Stimulated activated CD8-positive, alpha-beta memory T cell treated with anti-CD3 and anti-CD28 coated beads, Interleukin-12 subunit alpha, Interleukin-12 subunit beta, amount 100 ng/mL, for 24 hours (primary cell): ENCODE results near the gene HCFC2.
"Not testable (repeated sequence)": the region's sequence is repeated elsewhere in the genome, so short reads cannot be mapped to it uniquely, and the experiment has no call there.

Source experiments
- DNase-seq: peaks from one replicate; pipeline ENCODE4 v3.0.0-alpha.2; 2020; ENCODE audit errors: extremely low read depth

HCFC2 gene

GRCh38 chr12:104064031-104064841 is at the start of gene HCFC2:
Gene HCFC2 (plus strand): TSS chr12:104064531. CDS start chr12:104064561, 30 bp downstream.
- peak; percentile 81 for DNase-seq

- not testable (repeated sequence) for DNase-seq
Measured at GRCh38 chr12:104021862-104022261, 42.5 kb upstream of the HCFC2 start.

DNA sequence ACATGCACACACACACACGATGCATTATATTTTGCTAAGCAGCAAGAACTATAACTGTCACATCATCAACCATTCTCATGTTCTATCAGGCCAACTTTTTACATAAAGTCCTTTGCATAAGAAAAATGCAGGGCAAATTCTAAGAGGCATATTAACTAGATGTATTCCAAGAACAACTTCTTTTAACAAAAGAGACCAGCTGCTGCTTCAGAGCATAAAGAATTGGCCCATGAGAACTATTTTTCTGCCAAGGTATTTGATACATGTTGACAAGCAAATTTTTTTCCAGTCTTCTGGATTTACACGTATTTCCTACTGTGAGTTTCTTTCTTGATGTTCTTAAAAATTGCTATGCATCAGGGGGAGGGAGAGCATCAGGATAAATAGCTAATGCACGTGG is 41.5 kb upstream of the HCFC2 start:
- no peak for DNase-seq

DNA sequence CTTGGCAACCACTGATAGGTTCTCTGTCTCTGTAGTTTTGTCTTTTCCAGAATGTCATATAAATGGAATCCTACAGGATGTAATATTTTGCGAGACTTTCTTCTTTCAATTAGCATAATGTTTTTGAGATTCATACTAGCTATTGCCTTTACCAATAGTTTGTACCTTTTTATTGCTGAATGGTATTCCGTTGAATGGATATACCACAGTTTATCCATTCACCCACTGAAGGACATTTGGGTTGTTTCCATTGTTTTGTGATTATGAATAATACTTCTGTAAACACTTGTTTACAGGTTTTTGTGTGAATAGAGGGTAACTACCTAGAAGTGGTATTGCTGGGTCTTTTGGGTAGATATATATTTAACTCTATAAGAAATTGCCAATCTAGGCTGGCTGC is 40.6 kb upstream of the HCFC2 start:
- DNase-seq, result no peak

DNA sequence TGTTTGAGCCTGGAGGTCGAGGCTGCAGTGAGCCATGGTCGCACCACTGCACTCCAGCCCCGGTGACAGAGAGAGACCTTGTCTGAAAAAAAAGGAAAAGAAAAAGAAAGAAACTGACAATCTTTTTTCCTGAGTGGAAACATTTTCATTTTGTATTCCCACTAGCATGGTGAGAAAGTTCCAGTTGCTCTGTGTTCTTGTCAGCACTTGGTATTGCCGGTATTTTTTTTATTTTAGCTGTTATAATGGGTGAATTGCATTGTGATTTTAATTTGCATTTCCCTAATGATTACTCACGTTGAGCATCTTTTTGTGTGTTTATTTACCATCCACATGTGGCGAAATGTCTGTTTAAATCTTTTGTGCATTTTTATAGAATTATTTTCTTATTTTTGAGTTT is 40.0 kb upstream of the HCFC2 start:
- DNase-seq, result no peak

- no peak for DNase-seq
Measured at GRCh38 chr12:104025771-104026170, 38.6 kb upstream of the HCFC2 start.

DNA sequence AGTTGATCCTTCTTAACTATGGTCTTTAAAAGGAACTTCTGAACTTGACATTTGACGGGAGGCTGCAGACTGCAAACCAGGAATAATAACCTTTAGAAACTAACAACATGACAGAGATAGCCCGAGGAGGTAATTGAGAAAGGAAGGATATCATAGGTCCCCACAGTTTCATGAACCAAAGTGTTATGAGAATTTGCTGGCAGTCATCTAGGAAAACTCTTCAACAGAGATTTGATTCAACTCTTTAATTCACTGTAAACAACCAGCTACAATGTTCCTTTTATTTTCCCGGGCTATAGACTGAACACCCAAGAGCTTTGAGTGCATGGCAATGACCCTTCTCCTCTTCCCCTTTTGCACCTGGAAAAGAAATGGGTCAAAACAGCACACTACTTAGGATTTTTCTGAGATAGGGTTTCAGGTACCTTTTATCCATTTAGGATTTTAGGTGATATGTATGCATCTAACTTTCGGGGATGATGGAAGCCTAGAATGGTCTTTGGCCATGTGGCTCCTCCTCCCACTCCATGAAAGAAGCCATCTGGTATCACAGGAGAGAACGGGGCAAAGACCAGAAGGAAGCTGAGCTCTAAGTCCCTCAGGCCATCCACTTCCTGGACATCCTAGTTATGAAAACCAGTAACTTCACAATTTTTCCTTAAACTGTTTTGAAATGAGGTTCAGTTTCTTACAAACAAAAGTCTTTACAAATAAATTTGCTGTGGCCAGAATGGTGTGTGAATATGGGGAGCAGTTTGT is 37.3 kb upstream of the HCFC2 start:
- no peak for DNase-seq

DNA sequence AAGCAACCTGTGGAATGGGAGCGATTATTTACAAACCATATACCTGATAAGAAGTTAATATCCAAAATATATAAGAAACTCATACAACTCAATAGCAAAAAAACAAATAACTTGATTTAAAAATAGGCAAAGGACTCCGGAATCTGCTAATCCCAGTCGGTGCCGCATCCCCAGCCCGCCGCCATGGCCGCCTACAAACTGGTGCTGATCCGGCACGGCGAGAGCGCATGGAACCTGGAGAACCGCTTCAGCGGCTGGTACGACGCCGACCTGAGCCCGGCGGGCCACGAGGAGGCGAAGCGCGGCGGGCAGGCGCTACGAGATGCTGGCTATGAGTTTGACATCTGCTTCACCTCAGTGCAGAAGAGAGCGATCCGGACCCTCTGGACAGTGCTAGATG is 33.7 kb upstream of the HCFC2 start:
- not testable (repeated sequence) for DNase-seq

DNA sequence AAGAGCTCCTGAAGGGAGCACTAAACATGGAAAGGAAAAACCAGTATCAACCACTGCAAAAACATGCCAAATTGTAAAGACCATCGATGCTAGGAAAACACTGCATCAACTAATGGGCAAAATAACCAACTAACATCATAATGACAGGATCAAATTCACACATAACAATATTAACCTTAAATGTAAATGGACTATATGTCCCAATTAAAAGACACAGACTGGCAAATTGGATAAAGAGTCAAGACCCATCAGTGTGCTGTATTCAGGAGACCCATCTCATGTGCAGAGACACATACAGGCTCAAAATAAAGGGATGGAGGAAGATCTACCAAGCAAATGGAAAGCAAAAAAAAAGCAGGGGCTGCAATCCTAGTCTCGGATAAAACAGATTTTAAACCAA is 28.2 kb upstream of the HCFC2 start:
- DNase-seq, result not testable (repeated sequence)

GRCh38 chr12:104039769-104040168 is 24.6 kb upstream of the HCFC2 start:
- not testable (repeated sequence) for DNase-seq

DNA sequence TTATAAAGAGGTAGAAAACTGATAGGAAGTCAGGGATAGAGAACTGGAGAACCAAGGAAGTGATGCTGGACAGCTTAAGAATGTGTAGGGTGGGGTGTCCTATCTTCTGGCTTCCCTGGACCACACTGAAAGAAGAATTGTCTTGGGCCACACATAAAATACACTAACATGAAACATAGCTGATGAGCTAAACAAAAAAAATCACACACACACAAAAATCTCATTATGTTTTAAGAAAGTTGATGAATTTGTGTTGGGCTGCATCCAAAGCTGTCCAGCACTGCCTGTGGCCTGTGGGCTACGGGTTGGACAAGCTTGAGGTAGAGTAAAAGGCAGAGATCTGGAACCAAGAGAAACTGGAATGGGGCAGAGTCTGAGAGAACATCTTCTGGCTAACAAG is 21.8 kb upstream of the HCFC2 start:
- DNase-seq, result no peak

DNA sequence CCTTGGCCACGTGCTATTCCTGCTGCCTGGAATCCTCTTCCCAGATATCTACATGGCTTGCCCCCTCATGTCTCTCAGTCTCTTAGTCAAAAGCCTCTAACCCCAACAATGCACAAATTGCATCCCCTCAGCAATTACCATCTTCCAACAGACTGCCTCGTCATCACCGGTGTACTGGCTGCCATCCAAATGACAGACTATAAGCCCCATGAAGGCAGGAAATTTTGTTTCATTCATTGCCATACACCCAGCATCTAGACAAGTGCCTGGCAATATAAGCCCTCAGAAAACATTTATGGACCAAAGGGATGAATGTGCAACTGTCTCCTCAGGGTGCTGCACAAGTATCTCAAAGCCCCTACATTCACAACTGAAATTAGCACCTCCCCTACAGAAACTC is 20.2 kb upstream of the HCFC2 start:
- DNase-seq, result no peak

- no peak for DNase-seq
Measured at GRCh38 chr12:104046306-104046705, 18.0 kb upstream of the HCFC2 start.

DNA sequence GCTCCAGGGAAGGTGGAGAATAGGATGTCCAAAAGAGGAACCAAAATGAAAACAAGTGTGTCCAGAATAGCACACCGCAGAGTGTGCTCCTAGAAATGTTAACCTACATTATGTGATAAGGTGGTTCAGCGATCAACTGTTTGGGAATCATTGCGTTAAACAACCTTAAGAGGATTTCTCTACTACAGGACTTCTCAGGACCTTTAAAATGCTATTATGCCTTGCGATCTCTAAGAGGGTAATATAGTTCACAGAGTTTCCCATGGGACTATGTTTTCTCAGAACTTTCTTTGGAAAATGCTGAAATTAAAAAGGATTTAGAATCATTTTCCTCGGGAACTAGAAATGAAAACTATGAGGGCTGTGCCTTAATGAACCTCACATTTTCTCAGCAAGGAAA is 16.2 kb upstream of the HCFC2 start:
- DNase-seq, result no peak

- no peak for DNase-seq
Measured at GRCh38 chr12:104048811-104049210, 15.5 kb upstream of the HCFC2 start.

DNA sequence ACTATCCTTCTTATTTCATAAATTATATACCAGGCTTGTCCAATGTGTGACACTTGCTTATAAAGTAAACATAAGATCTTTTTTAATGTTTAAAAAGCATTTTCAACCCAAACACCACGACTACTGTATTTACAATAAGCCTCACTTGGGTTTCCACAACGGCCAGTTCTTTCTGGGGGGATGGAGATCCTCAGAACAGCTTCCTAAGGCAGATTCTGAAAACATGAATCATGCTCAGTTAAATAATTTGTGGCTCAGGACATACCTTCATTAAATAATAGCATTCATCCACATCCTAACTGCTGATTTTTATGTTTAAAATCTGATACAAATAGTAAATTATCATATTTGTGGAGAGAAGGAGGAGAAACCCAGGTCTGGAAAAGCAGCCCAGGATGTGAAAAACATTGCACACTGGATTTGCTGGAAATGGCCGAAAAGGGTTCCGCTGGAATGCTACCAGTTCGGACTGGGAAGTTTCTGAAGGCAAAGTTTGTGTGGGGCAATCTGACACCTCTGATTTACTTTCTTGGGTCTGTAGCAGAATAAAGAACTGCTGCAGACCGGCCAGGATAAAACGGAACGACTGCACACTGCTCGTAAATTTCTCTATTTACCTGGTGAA is 14.9 kb upstream of the HCFC2 start:
- no peak for DNase-seq

DNA sequence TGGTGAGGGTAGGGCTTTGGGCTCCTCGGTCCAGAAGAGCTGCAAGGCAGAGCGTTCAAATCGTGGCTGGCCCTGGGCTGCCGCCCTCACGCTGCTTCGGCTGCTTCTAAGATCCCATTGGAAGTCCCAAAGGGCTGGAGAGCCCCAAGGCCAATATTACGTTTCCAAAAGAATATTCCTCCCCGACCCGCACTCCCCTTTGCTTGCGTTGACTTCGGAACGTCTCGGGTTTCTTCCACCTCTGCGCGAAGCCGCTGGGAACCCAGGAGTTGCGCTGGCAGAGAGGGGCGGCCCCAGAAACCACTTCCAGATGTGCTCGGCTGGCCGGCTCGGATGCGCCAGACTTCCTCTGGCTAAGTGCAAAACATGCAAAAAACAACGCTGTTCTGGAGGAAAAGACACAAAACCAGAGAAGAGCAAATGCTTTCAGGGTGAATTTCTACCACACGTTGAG is 14.4 kb upstream of the HCFC2 start, which contains the start of gene GLT8D2:
TSS of gene GLT8D2 (minus strand) at position 285 of the 454 bp plus-strand sequence. CDS start 30,539 bp downstream, outside the sequence.
- no peak for DNase-seq

- no peak for DNase-seq
Measured at GRCh38 chr12:104050436-104050835, 13.9 kb upstream of the HCFC2 start.

DNA sequence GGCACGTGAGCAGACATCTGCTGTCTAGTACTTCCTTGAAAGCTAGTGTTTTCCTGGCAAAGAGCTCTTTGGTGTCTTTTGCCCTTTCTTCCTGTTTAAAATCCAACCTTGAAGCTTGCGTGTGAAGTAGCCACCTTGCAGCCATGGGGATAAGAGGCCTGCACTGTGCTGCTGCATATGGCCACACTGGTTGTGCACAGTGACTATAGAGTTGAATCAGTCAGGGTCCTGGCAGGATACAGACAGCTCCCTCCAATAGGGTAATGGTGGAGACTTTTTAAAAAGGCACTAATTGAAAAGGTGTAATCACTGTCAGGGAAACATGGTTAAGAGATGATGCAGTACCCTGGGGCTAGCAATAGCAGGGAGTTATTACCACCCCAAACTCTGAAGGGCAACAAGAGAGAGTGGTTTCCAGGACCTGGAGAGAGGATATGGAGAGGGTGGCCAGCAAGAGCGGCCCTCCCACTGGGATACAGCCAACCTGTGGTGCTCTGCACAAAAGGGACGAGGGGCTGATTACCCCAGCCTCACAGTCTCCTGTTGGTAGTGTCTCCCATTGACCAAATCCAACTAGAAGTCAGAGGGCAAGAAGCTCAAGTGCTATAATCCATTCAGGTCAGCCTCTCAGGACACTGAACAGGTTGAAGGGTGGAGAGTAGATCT is 9.5 kb upstream of the HCFC2 start:
- DNase-seq, result no peak

DNA sequence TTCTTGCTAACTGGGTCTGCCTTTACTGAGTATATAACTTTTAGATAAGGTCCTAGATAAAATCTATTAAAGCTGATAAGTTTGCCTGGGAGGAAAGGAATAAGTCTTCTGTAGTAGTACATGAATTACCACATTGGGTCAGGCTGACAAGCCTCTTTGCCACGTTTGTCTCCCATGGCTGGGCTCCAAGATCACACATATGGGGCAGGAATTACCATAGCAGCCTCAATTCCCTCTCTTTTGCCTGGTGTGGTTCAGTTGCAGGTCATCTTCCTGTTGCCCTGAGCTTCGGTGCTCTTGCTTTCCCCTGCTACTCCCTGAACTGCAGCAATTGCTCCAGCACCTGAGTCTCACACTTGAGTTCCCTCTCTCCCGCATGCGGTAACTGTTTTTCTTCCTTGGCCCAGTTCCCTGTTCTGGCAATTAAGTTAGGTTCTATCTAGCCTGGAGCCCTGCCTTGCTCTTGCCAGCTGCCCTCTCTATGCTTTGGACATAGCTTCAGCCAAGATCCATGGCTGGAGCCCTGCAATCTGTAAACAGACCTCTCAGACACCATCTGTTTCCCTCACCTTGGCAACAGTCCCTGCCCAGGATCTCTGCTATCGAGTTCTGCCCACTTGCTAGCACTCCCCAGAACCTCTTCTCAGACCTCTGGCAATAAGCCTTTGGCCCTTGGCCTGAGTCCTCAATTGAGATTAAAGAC is 8.5 kb upstream of the HCFC2 start:
- no peak for DNase-seq

- no peak for DNase-seq
Measured at GRCh38 chr12:104056419-104056972, 7.8 kb upstream of the HCFC2 start.
